Omental fat pad (tissue), 4 donors: ENCODE results near the gene CEP83. TPM values are rescaled to one million over a fixed set of nuclear protein-coding genes. Genes with fewer than 3 reads are reported as not detected.
"Not testable (repeated sequence)": the region's sequence is repeated elsewhere in the genome, so short reads cannot be mapped to it uniquely, and the experiment has no call there.

Source experiments
- ATAC-seq: fragments of 150-250 bp; one replicate; pipeline ENCODE4 v1.9.1; 2016; ENCODE audit warnings: mild to moderate bottlenecking, moderate library complexity; ENCODE audit not compliant: low FRiP score
- DNase-seq: peaks from one replicate; pipeline ENCODE4 v3.0.0-alpha.2; 2019; ENCODE audit warnings: low spot score
- CTCF ChIP-seq, 3 donors: fragments of 450-650 bp; IDR thresholded peaks; one replicate each; pipeline ENCODE4 v1.5.1; 2016 to 2017; ENCODE audit warnings: antibody characterized with exemption in 3 of 3, mild to moderate bottlenecking in 3 of 3, moderate library complexity in 2 of 3
- total RNA-seq, 4 donors: library from RNA; depleted of rRNA; stranded (reverse); fragments of >200 nt; gene quantifications; one replicate each; pipeline ENCODE4 v1.1.0, GENCODE V29; 2016

CEP83 gene
- total RNA-seq, 4 donors from 2014 or later = 11.0 to 42.4 (median 20.0) TPM

GRCh38 chr12:94326727-94327126 is 132.9 kb downstream of the CEP83 start:
- no peak for TF ChIP-seq CTCF (IDR thresholded peaks at IDR 0.05)
- ATAC-seq = no peak

GRCh38 chr12:94326234-94326633 is 133.4 kb downstream of the CEP83 start:
- ATAC-seq = no peak
- DNase-seq = no peak
- no peak for TF ChIP-seq CTCF (IDR thresholded peaks at IDR 0.05)

More at GRCh38 chr12:94326727-94327126, 132.9 kb downstream of the CEP83 start:
- no peak for DNase-seq

GRCh38 chr12:94322346-94322745 is 137.3 kb downstream of the CEP83 start:
- ATAC-seq = no peak
- no peak for TF ChIP-seq CTCF (IDR thresholded peaks at IDR 0.05)
- no peak for DNase-seq

- TF ChIP-seq CTCF (IDR thresholded peaks at IDR 0.05) = no peak
- ATAC-seq (no peak), DNase-seq (no peak)
These were observed 139.6 kb downstream of the CEP83 start for GRCh38 chr12:94320109-94320508.

GRCh38 chr12:94318181-94318580 is 141.5 kb downstream of the CEP83 start:
- DNase-seq = no peak
- TF ChIP-seq CTCF (IDR thresholded peaks at IDR 0.05) = no peak
- ATAC-seq = no peak

GRCh38 chr12:94316600-94316999 is 143.1 kb downstream of the CEP83 start:
- ATAC-seq, DNase-seq: not testable (repeated sequence)

- ATAC-seq (no peak), DNase-seq (no peak)
- no peak for TF ChIP-seq CTCF (IDR thresholded peaks at IDR 0.05)
These were observed 147.3 kb downstream of the CEP83 start for GRCh38 chr12:94312378-94312777.

GRCh38 chr12:94309373-94309772 is 150.3 kb downstream of the CEP83 start:
- ATAC-seq = no peak
- no peak for DNase-seq
- no peak for TF ChIP-seq CTCF (IDR thresholded peaks at IDR 0.05)
